PFSK-1 (cell line): ENCODE measurements around the gene NSRP1.

Source experiments
- FOXP2 ChIP-seq: optimal IDR thresholded peaks from 2 replicates; pipeline ENCODE3; 2011; ENCODE audit warnings: borderline replicate concordance, control low read depth, inconsistent platforms; ENCODE audit not compliant: insufficient read depth; ENCODE audit errors: extremely low read length, extremely low read depth
- POLR2AphosphoS5 ChIP-seq: IDR thresholded peaks from 2 replicates; pipeline ENCODE4 v1.6.1; 2012; ENCODE audit warnings: low read depth, mild to moderate bottlenecking, control low read depth, low read length, moderate library complexity
- SIN3A ChIP-seq: IDR thresholded peaks from 2 replicates; pipeline ENCODE4 v1.6.1; 2012; ENCODE audit warnings: mild to moderate bottlenecking, low read length, moderate library complexity, borderline replicate concordance; ENCODE audit not compliant: insufficient read depth
- TAF1 ChIP-seq: IDR thresholded peaks from 2 replicates; pipeline ENCODE4 v1.6.1; 2012; ENCODE audit warnings: low read length, control low read depth, borderline replicate concordance; ENCODE audit not compliant: insufficient read depth
- TF ChIP-seq, protein P1 (sequence below), 2 experiments: IDR thresholded peaks; 2 replicates each; pipeline versions ENCODE4 v1.6.1 to v1.8.0; 2011 to 2012; ENCODE audit warnings: low read depth in 2 of 2, low read length in 2 of 2, control low read depth in 1 of 2, inconsistent platforms in 1 of 2, mild to moderate bottlenecking in 1 of 2, moderate library complexity in 1 of 2; ENCODE audit not compliant: insufficient read depth in 1 of 2

The NSRP1 gene

DNA sequence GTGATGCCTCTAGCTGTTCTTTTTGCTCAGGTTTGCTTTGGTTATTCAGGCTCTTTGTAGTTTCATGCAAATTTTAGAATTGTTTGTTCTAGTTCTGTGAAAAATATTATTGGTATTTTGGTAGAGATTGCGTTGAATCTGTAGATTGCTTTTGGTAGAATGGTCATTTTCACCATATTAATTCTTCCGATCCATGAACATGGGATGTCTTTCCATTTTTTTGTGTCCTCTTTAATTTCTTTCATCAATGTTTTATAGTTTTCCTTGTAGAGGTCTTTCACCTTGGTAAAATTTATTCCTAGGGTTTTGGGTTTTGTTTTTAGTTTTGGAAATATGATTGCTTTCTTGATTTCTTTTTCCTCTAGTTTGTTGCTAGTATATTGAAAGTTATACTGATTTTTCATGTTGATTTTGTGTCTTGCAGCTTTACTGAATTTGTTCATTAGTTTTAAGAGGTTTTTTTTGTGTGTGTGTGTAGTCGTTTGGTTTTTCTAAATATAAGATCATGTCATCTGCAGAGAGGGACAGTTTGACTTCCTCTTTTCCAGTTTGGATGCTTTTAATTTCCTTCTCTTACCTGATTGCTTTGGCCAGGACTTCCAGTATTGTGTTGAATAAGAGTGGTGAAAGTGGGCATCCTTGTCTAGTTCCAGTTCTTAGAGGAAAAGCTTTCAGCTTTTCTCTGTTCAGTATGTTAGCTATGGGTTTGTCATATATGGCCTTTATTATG is 42.4 kb downstream of the NSRP1 start:
- no peak for TF ChIP-seq POLR2AphosphoS5
- TF ChIP-seq, protein P1, sequence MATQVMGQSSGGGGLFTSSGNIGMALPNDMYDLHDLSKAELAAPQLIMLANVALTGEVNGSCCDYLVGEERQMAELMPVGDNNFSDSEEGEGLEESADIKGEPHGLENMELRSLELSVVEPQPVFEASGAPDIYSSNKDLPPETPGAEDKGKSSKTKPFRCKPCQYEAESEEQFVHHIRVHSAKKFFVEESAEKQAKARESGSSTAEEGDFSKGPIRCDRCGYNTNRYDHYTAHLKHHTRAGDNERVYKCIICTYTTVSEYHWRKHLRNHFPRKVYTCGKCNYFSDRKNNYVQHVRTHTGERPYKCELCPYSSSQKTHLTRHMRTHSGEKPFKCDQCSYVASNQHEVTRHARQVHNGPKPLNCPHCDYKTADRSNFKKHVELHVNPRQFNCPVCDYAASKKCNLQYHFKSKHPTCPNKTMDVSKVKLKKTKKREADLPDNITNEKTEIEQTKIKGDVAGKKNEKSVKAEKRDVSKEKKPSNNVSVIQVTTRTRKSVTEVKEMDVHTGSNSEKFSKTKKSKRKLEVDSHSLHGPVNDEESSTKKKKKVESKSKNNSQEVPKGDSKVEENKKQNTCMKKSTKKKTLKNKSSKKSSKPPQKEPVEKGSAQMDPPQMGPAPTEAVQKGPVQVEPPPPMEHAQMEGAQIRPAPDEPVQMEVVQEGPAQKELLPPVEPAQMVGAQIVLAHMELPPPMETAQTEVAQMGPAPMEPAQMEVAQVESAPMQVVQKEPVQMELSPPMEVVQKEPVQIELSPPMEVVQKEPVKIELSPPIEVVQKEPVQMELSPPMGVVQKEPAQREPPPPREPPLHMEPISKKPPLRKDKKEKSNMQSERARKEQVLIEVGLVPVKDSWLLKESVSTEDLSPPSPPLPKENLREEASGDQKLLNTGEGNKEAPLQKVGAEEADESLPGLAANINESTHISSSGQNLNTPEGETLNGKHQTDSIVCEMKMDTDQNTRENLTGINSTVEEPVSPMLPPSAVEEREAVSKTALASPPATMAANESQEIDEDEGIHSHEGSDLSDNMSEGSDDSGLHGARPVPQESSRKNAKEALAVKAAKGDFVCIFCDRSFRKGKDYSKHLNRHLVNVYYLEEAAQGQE (IDR thresholded peaks at IDR 0.05; ENCODE audit: insufficient read depth in 1 of 2, low read depth in 2 of 2, low read length in 2 of 2), result no peak

DNA sequence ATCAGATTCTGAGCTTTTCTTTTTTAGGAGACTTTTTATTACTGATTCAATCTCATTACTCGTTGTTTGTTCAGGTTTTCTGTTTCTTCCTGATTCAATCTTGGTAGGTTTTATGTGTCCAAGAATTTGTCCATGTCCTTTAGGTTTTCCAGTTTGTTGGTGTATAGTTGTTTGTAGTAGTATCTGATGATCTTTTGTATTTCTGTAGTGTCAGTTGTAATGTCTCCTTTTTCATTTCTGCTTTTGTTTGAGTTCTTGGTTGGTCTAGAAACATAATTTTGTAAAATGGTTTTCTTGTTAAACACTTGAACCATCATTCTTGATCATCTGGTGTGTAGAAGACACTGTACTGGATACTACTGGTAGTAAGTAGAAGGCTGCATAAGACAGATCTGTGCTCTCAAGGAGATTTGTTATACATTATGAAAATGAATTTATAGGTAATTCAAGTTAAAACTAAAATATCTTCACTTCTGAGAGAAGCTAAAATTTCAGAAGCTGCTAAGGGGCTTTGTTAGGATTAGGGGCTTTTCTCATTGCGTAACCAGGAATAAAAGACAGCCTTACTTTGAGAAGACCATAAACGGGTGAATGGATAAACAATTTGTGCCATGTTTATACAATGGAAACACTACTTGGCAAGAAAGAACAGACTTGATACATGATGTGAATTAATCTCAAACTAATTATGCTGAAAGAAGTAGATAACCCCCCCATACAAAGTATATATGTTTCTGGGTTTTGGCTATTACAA is 44.0 kb downstream of the NSRP1 start:
- no peak for TF ChIP-seq POLR2AphosphoS5
- no peak for TF ChIP-seq SIN3A
- no peak for TF ChIP-seq FOXP2
- TF ChIP-seq, protein P1 (IDR thresholded peaks at IDR 0.05; ENCODE audit: insufficient read depth in 1 of 2, low read depth in 2 of 2, low read length in 2 of 2), result no peak
- TF ChIP-seq TAF1, result no peak

GRCh38 chr17:30161601-30162000 is 45.0 kb downstream of the NSRP1 start:
- TF ChIP-seq SIN3A, result no peak
- TF ChIP-seq, protein P1 (IDR thresholded peaks at IDR 0.05; ENCODE audit: insufficient read depth in 1 of 2, low read depth in 2 of 2, low read length in 2 of 2), result no peak
- TF ChIP-seq POLR2AphosphoS5, result no peak
- TF ChIP-seq FOXP2, result no peak
- TF ChIP-seq TAF1, result no peak

GRCh38 chr17:30164531-30164930 is 47.9 kb downstream of the NSRP1 start:
- TF ChIP-seq, protein P1 (IDR thresholded peaks at IDR 0.05; ENCODE audit: insufficient read depth in 1 of 2, low read depth in 2 of 2, low read length in 2 of 2), result no peak
- TF ChIP-seq POLR2AphosphoS5 (no peak), SIN3A (no peak), FOXP2 (no peak), TAF1 (no peak)
